Nephron progenitor cell (in vitro differentiated cells): ENCODE results near the gene MTG2.
A peak's percentile ranks its signal among the peaks of the same experiment; 100 is the strongest.

Experiments
- DNase-seq: peaks from one replicate; pipeline ENCODE4 v3.0.0; 2021
- H3K27ac Mint-ChIP-seq: 2 replicates; pipeline ENCODE4 v1.8.0; 2021; ENCODE audit warnings: mild to moderate bottlenecking, moderate library complexity, mixed read lengths
- H3K27me3 Mint-ChIP-seq: 2 replicates; pipeline ENCODE4 v1.8.0; 2021; ENCODE audit warnings: mild to moderate bottlenecking, low read depth, mixed read lengths; ENCODE audit not compliant: poor library complexity
- H3K36me3 Mint-ChIP-seq: 2 replicates; pipeline ENCODE4 v1.8.0; 2021; ENCODE audit warnings: low read depth, mixed read lengths
- H3K4me1 Mint-ChIP-seq: 2 replicates; pipeline ENCODE4 v1.8.0; 2021; ENCODE audit warnings: mixed read lengths
- H3K4me3 Mint-ChIP-seq: 2 replicates; pipeline ENCODE4 v1.8.0; 2021; ENCODE audit warnings: mild to moderate bottlenecking, moderate library complexity, mixed read lengths
- H3K9me3 Mint-ChIP-seq: 2 replicates; pipeline ENCODE4 v1.8.0; 2021; ENCODE audit warnings: mild to moderate bottlenecking, moderate library complexity, mixed read lengths
- TF ChIP-seq, protein P1 (sequence below): fragments of 200-600 bp; sonication (generic); IDR thresholded peaks from 2 replicates; pipeline ENCODE4 v1.5.0; 2021; ENCODE audit warnings: antibody characterized with exemption

MTG2 gene

DNA sequence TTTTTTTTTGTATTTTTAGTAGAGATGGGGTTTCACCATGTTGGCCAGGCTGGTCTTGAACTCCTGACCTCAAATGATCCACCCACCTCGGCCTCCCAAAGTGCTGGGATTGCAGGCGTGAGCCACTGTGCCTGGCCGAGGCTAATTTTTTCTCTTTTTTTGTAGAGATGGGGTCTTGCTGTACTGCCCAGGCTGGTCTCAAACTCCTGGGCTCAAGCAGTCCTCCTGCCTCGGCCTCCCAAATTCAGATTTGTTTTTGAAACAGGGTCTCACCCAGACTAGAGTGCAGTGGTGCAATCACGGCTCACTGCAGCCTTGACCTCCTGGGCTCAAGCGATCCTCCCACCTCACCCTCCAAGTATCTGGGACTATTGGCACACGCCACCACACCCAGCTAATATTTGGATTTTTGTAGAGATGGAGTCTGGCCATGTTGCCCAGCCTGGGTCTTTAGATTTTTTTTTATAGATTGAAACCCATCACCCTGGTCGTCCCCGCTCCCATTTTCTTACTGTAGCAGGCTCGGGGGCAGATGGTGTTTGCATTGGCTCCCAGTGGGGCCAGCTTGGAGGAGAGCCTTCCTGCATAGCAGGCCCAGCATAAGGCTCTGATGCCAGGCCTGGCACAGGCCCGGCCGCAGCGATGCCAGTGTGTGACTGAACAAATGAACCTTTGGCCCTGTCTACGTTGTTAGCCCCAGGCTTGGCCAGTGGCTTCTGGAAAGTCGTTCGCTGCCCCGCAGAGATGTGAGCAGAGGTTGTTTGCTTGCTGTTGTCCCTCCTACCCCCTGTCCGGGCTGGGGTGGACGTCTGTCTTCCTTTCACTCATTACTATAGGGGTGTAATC is 4.3 kb upstream of the MTG2 start:
- DNase-seq: no peak
- peaks cover 11% of the 10 kb centered on the region for H3K27me3 Mint-ChIP-seq
- no peak overlapping the region for H3K4me3 Mint-ChIP-seq
- H3K36me3 Mint-ChIP-seq: peaks cover 26% of the 10 kb centered on the region
- peak overlapping the region; percentile 75 for H3K27ac Mint-ChIP-seq
- peaks cover 10% of the 10 kb centered on the region for H3K4me1 Mint-ChIP-seq
- TF ChIP-seq, protein P1, sequence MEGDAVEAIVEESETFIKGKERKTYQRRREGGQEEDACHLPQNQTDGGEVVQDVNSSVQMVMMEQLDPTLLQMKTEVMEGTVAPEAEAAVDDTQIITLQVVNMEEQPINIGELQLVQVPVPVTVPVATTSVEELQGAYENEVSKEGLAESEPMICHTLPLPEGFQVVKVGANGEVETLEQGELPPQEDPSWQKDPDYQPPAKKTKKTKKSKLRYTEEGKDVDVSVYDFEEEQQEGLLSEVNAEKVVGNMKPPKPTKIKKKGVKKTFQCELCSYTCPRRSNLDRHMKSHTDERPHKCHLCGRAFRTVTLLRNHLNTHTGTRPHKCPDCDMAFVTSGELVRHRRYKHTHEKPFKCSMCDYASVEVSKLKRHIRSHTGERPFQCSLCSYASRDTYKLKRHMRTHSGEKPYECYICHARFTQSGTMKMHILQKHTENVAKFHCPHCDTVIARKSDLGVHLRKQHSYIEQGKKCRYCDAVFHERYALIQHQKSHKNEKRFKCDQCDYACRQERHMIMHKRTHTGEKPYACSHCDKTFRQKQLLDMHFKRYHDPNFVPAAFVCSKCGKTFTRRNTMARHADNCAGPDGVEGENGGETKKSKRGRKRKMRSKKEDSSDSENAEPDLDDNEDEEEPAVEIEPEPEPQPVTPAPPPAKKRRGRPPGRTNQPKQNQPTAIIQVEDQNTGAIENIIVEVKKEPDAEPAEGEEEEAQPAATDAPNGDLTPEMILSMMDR: no peak
- H3K9me3 Mint-ChIP-seq: no peaks in the 10 kb centered on the region

DNA sequence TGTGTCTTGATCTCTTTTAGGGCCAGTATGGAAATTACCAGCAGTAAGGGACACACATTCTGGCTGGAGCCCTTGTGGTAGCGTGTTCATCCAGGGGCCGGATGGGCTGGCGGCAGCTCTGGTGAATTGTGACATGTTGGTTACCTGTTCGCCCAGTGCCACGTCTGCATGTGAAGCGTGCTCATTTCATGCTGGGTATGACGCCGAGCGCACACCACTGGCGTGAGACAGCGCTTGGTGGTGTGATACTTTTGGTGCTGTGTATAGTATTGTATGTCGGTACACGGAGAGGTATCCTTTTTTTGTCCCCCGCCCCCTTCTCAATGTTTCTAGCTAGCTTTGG is 3.7 kb upstream of the MTG2 start:
- Mint-ChIP-seq H3K4me1 (peaks cover 16% of the 10 kb centered on the region), H3K27me3 (peaks cover 11% of the 10 kb centered on the region), H3K27ac (peak overlapping the region; percentile 75)

DNA sequence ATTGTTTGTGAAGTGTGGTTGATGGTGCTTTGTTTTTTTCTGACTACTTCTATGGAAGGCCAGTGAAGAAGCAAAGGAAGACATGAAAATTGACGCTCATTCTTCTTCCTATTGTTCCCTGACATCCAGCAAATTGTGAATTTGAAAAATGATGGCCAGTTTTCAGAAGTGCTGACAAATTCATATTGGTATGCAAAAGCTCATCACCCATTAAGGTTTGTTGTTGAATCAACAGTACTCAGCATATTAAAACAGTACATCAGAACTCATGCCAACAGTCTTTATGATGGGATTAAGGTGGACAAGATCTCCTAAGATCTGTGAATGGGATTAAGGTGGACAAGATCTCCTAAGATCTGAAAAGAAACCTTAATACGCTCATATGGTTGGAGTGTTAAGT is 1.0 kb upstream of the MTG2 start:
- peaks cover 8% of the 10 kb centered on the region for H3K36me3 Mint-ChIP-seq
- TF ChIP-seq, protein P1: no peak
- H3K27ac Mint-ChIP-seq: peak overlapping the region; percentile 80
- peaks cover 9% of the 10 kb centered on the region for H3K27me3 Mint-ChIP-seq
- peak overlapping the region; percentile 93 for H3K4me3 Mint-ChIP-seq
- peaks cover 24% of the 10 kb centered on the region for H3K4me1 Mint-ChIP-seq
- H3K9me3 Mint-ChIP-seq: no peaks in the 10 kb centered on the region
- no peak for DNase-seq

More for the DNA sequence above, 3.7 kb upstream of the MTG2 start:
- DNase-seq: no peak
- TF ChIP-seq, protein P1: no peak
- no peak overlapping the region for H3K4me3 Mint-ChIP-seq
- H3K36me3 Mint-ChIP-seq: peaks cover 23% of the 10 kb centered on the region
- H3K9me3 Mint-ChIP-seq: no peaks in the 10 kb centered on the region

DNA sequence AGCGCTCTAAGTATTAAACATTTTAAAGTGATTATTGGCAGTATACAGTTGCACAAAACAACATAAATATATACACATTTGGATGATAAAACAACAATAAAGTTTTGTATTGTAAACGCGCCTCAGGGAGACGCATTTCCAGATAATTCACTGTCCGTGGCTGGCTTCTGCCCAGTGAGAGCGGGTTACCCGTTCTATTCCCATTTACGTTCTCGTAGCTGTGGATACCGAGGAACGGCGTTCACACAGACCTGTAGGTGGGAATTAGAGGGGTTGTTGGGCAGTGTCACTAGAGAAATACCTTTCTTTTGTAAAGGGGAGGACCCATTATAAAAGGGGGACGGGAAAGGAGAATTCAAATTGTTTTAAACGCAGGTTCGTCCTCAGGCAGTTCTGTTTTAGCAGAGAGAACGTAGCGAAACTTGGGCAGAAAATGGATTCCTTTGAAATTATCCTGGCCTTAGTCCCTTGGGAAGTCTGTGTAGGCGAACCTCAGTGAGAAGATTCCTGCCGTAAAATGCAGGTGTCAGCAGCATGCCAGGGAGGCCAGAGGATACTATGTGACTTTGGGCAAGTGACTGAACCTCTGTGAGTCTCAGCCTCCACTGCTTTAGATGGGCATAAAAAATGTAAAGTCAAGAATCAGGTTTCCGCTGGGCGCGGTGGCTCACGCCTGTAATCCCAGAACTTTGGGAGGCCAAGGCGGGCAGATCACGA is 756 bp downstream of the MTG2 start:
- Mint-ChIP-seq H3K9me3 (no peaks in the 10 kb centered on the region), H3K27me3 (peaks cover 2% of the 10 kb centered on the region), H3K4me3 (peak overlapping the region; percentile 93), H3K36me3 (no peaks in the 10 kb centered on the region), H3K4me1 (peaks cover 26% of the 10 kb centered on the region), H3K27ac (peak overlapping the region; percentile 73)
- DNase-seq: no peak
- TF ChIP-seq, protein P1: no peak

DNA sequence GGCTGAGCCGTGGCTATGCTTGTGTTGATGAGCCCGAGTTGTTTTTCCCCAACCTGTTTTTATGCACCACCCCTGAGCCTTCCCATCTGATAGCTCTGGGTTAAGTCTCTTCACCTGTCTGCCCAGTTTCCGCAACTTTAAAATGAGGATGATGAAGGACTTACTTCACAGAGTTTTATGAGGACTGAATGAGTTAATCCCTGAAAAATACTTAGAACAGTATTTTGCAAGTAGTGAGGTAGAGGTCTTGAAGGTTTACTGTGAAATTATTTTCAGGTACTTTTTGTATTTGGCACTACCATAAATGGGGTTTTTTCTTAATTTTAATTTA is 3.2 kb downstream of the MTG2 start:
- Mint-ChIP-seq H3K4me3 (no peak overlapping the region), H3K9me3 (no peaks in the 10 kb centered on the region), H3K27ac (no peak overlapping the region), H3K4me1 (peaks cover 26% of the 10 kb centered on the region), H3K36me3 (peaks cover 7% of the 10 kb centered on the region), H3K27me3 (peaks cover 2% of the 10 kb centered on the region)
- DNase-seq: no peak
- TF ChIP-seq, protein P1: no peak
